GM15510 (cell line): Measurements from ENCODE around the gene HTRA2.

Experiments used
- POLR2A ChIP-seq: IDR thresholded peaks from 3 replicates; pipeline ENCODE4 v1.6.1; 2011; ENCODE audit warnings: borderline replicate concordance; ENCODE audit not compliant: insufficient read length; ENCODE audit errors: extremely low read depth

Gene HTRA2

GRCh38 chr2:74497777-74498499 lies 31.8 kb upstream of the HTRA2 start:
- no peak for TF ChIP-seq POLR2A

GRCh38 chr2:74498500-74499266 lies 31.1 kb upstream of the HTRA2 start:
- TF ChIP-seq POLR2A = no peak

- TF ChIP-seq POLR2A = no peak
These were observed 30.3 kb upstream of the HTRA2 start, which contains the start of gene LBX2 for GRCh38 chr2:74499267-74499939. Gene LBX2 (minus strand): TSS chr2:74499603. CDS start chr2:74499537, 66 bp downstream.

- no peak for TF ChIP-seq POLR2A
These were observed 29.7 kb upstream of the HTRA2 start for GRCh38 chr2:74499940-74500577.

DNA sequence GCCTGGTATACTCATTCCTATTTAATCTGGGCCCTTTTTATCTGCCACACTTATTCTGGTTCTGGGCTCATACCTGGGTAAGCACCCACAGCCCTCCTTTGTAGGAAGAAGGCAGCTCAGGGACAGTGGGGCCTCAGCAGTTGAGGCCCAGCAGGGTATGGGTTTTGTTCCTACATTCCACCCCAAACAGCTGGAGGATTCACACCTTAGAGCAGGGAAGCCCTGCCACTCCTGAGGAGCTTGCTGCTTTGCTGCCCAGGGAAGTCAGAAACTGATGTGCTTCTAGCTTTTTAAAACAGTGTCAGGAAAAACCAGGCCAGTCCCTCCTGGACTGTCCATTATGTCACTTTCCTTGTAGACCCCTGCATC lies 29.2 kb upstream of the HTRA2 start:
- TF ChIP-seq POLR2A = no peak

- no peak for TF ChIP-seq POLR2A
These were observed 28.2 kb upstream of the HTRA2 start for GRCh38 chr2:74501335-74502071.

- TF ChIP-seq POLR2A = no peak
These were observed 27.5 kb upstream of the HTRA2 start for GRCh38 chr2:74502147-74502719.

DNA sequence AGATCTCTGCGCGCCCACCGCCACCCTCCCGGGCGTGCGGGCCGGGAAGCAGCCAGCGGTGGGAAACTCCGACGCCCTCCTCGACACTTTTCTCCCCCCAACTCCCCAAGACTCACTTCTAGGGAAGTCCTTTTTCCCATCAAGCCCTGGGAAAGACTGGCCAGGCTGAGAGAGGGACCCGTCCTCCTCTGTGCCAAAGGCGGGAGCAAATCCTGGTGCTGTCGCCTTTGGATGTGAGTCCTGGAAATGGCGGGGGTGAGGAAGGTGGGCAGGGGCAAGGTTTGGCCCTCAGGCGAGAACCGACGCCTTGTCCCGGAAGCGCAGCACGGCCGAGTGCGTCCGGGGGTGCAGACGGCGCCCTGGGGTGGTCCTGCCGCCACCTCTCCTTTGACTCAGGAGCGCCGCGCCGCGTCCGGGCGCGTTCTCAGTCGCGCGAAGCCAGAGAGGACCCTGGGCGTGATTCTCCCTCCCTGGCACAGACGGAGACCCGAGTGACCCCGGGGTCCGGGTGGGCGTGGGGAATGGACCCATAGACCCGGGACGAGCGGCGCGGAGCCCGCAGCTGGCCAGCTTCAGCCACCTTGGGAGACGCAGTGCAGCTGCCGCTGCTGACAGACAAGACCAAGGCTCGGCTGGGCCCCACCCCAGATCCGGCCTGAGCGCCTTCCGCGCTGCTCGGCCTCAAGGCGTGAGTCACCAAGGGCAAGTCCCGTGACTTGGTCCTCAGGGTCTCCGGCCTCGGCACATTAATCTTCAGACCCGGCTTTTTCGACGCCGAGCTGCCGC lies 26.8 kb upstream of the HTRA2 start:
- peak; percentile 68 for TF ChIP-seq POLR2A

DNA sequence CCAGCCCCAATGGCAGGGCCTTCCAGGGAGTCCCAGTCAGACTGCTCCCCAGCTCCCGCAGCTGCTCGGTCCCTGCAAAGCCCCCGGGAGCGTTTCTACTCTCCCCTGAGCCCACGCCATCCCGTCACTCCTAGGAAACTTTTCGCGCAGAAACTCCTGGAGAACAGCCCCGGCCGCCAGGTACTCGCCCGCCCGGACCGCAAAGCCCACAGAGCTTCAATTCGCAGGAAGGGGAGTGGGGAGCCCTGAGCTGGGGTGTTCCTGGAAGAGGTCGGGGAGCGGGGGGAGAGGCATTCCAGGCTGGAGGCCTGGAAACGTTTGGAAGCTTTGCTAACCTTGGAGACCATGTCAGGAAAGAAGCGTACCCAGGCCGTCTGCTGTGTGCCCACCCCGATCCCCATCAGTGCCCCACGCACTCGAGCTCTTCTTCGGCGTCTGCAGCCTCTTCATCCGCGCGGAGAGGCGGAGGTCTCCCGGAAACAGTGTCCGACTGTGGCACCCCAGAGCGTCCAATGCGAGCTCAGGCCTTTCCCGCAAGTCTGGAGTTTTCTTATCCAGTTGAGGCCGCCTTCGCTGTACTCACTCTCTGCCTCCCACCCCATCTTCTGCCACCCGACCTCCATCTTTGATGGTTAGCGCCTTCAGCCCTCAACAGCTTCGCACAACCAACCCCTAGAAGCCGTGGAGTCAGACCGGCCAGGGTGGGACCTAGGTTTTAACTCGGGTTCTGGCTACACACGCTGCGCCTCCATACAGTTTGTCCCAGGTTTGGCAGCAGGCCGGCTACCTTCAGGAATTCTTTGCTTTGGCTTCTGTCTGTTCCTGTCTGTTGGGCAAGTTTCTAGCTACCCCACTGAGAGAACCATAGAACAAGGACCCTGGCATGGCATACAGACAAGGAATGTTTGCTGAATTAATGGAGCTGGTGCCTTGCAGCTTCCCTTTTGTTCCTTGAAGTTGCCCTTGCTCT lies 25.9 kb upstream of the HTRA2 start:
- TF ChIP-seq POLR2A = no peak

DNA sequence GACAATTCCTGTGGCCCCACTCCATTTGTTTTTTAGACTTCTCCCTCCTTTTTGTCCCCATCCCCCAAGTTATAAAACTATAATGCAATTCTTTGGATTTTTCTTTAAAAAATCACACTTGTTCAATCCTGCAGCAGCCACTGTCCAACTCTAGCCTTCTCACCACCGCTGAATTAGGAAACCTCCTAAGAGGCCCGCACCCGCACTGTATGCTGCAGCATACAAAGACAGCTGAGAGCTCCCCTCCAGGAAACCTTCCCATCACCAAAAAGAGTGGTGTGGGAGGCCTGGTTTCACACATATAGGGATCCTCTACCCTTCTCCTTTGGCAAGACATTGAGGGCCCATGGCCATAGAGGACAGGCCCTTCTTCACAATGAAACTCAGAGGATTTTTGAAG lies 25.1 kb upstream of the HTRA2 start:
- no peak for TF ChIP-seq POLR2A

GRCh38 chr2:74505448-74506246 lies 24.1 kb upstream of the HTRA2 start:
- TF ChIP-seq POLR2A = no peak
